ENCODE results near the gene ACTRT2. TPM values are rescaled to one million over a fixed set of nuclear protein-coding genes. Genes with fewer than 3 reads are reported as not detected.

ACTRT2 gene
- total and polyA plus RNA-seq, 2 experiments from 2014 or later = not detected

DNA sequence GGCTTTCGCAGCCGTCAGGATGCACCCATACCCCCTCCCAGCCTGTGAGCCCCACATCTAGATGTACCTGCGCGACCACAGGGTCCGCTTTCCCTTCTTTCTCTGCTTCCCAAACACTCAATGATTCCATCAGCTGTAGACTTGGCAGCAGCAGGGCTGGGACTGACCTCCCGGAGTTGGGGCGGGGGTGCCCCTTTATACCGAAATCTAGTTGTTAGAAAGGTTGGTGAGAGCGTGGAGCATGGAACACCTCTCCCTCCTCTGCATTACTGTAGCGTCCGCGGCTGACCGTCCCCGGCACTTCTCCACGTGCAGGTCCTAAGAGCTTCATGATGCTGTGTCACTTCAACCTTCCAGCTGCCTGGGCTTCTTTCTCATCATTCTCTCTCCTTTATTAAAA is 21.1 kb upstream of the ACTRT2 start (continued):
- TF ChIP-seq NANOG (IDR thresholded peaks at IDR 0.05; ENCODE audit: borderline replicate concordance) (no peak), ZNF114 (CRISPR knock-in tag; IDR thresholded peaks at IDR 0.05) (no peak), ZNF331 (CRISPR knock-in tag; IDR thresholded peaks at IDR 0.05; ENCODE audit: low read depth) (no peak), POLR2AphosphoS5 (IDR thresholded peaks at IDR 0.05; ENCODE audit: low read depth) (no peak), EZH2phosphoT487 (IDR thresholded peaks at IDR 0.05; ENCODE audit: unreplicated experiment) (no peak), JUNB (IDR thresholded peaks at IDR 0.05; ENCODE audit: unreplicated experiment) (no peak), CREB1 (CRISPR knock-in tag; IDR thresholded peaks at IDR 0.05; ENCODE audit: low read depth) (no peak)
- TF ChIP-seq, protein P1, sequence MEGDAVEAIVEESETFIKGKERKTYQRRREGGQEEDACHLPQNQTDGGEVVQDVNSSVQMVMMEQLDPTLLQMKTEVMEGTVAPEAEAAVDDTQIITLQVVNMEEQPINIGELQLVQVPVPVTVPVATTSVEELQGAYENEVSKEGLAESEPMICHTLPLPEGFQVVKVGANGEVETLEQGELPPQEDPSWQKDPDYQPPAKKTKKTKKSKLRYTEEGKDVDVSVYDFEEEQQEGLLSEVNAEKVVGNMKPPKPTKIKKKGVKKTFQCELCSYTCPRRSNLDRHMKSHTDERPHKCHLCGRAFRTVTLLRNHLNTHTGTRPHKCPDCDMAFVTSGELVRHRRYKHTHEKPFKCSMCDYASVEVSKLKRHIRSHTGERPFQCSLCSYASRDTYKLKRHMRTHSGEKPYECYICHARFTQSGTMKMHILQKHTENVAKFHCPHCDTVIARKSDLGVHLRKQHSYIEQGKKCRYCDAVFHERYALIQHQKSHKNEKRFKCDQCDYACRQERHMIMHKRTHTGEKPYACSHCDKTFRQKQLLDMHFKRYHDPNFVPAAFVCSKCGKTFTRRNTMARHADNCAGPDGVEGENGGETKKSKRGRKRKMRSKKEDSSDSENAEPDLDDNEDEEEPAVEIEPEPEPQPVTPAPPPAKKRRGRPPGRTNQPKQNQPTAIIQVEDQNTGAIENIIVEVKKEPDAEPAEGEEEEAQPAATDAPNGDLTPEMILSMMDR (conservative IDR thresholded peaks at IDR 0.05; ENCODE audit: low read depth in 2 of 2) = no peak
- TF ChIP-seq, protein P2, sequence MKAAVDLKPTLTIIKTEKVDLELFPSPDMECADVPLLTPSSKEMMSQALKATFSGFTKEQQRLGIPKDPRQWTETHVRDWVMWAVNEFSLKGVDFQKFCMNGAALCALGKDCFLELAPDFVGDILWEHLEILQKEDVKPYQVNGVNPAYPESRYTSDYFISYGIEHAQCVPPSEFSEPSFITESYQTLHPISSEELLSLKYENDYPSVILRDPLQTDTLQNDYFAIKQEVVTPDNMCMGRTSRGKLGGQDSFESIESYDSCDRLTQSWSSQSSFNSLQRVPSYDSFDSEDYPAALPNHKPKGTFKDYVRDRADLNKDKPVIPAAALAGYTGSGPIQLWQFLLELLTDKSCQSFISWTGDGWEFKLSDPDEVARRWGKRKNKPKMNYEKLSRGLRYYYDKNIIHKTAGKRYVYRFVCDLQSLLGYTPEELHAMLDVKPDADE (IDR thresholded peaks at IDR 0.05) = no peak

DNA sequence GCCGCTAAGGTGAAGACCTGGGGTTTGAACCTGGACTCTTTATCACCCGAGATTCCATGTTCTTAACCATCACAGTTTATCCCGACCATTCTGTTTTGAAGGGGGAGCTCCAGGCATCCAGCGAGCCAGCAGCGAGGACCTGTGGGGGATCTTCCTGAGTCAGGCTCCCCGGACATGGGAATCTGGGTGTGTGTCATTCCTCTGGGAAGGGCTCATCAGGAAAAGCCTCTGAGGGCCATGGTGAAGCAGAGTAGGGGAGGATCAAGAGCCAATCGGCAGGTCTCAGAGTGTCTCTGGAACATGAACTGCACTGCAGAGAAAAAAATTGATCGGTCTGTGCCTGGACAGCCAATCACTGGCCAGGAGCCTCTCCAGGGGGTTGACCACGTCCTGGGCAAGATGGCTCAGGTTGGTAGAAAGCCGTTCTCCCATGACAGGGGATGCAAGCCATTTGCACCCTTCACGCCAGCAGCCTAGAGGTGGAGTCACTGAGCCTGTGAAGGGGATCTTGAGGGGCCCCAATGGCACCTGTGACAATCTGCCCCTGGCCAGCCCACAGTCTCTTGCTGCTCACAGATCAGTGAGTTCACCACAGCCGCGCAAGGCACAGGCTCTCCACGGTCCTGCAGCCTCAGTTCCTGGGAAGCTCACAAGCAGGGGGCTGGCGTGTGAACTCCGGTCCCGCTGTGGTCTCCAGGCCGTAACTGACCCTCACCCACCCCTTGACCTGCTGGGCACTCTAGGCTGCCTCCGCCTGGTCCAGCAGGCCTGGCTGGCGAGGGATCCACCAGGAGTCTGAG is 20.4 kb upstream of the ACTRT2 start:
- no peaks in the 10 kb centered on the region for H3K4me1 ChIP-seq (ENCODE audit: insufficient read depth)
- no peak overlapping the region for H3K4me3 ChIP-seq
- Mint-ChIP-seq H3K36me3 (ENCODE audit: low read depth) (no peaks in the 10 kb centered on the region), H3K27ac (no peak overlapping the region), H3K9me3 (peaks cover 83% of the 10 kb centered on the region), H3K27me3 (ENCODE audit: insufficient read depth, low read depth, poor library complexity) (peaks cover 2% of the 10 kb centered on the region), H3K4me1 (no peaks in the 10 kb centered on the region; the same call in 2 of the 3 replicates), H3K4me3 (no peak overlapping the region)
- no peaks in the 10 kb centered on the region for H3K9me2 ChIP-seq (ENCODE audit: insufficient read depth)
- no peaks in the 10 kb centered on the region for H3K36me3 ChIP-seq (ENCODE audit: insufficient read depth)
- H3K79me2 ChIP-seq (replicated peaks; ENCODE audit: insufficient read depth) = no peaks in the 10 kb centered on the region
- no peaks in the 10 kb centered on the region for H3F3A ChIP-seq (replicated peaks; ENCODE audit: low read depth)
- H2AFZ ChIP-seq = no peak overlapping the region
- DNase-seq (ENCODE audit: low spot score) (no peak), ATAC-seq (no peak)
- H4K20me1 ChIP-seq (replicated peaks; ENCODE audit: insufficient read depth) = no peaks in the 10 kb centered on the region
- H3K27me3 ChIP-seq (ENCODE audit: insufficient read depth) = no peaks in the 10 kb centered on the region
- H3K4me2 ChIP-seq = no peak overlapping the region
- H3K27ac ChIP-seq (ENCODE audit: low read depth) = no peak overlapping the region
- TF ChIP-seq NANOG (IDR thresholded peaks at IDR 0.05; ENCODE audit: borderline replicate concordance) (no peak), EZH2 (IDR thresholded peaks at IDR 0.05; ENCODE audit: low read depth, unreplicated experiment) (no peak), ZNF331 (CRISPR knock-in tag; IDR thresholded peaks at IDR 0.05; ENCODE audit: low read depth) (no peak), CREB1 (CRISPR knock-in tag; IDR thresholded peaks at IDR 0.05; ENCODE audit: low read depth) (no peak), EZH2phosphoT487 (IDR thresholded peaks at IDR 0.05; ENCODE audit: unreplicated experiment) (no peak)
- TF ChIP-seq, protein P2 (IDR thresholded peaks at IDR 0.05) = no peak
- TF ChIP-seq, protein P3, sequence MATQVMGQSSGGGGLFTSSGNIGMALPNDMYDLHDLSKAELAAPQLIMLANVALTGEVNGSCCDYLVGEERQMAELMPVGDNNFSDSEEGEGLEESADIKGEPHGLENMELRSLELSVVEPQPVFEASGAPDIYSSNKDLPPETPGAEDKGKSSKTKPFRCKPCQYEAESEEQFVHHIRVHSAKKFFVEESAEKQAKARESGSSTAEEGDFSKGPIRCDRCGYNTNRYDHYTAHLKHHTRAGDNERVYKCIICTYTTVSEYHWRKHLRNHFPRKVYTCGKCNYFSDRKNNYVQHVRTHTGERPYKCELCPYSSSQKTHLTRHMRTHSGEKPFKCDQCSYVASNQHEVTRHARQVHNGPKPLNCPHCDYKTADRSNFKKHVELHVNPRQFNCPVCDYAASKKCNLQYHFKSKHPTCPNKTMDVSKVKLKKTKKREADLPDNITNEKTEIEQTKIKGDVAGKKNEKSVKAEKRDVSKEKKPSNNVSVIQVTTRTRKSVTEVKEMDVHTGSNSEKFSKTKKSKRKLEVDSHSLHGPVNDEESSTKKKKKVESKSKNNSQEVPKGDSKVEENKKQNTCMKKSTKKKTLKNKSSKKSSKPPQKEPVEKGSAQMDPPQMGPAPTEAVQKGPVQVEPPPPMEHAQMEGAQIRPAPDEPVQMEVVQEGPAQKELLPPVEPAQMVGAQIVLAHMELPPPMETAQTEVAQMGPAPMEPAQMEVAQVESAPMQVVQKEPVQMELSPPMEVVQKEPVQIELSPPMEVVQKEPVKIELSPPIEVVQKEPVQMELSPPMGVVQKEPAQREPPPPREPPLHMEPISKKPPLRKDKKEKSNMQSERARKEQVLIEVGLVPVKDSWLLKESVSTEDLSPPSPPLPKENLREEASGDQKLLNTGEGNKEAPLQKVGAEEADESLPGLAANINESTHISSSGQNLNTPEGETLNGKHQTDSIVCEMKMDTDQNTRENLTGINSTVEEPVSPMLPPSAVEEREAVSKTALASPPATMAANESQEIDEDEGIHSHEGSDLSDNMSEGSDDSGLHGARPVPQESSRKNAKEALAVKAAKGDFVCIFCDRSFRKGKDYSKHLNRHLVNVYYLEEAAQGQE (IDR thresholded peaks at IDR 0.05; ENCODE audit: unreplicated experiment) = no peak

Data from GM23338 (cell line).